GM12873 (cell line): Measurements from ENCODE around the gene MOB3B.

Experiments used
- TF ChIP-seq, protein P1 (sequence below): IDR thresholded peaks from 2 replicates; pipeline ENCODE4 v1.5.1; 2012; ENCODE audit warnings: low read depth, mild to moderate bottlenecking, moderate library complexity, low read length, control low read depth; ENCODE audit not compliant: insufficient read depth; ENCODE audit errors: missing control alignments

MOB3B gene

DNA sequence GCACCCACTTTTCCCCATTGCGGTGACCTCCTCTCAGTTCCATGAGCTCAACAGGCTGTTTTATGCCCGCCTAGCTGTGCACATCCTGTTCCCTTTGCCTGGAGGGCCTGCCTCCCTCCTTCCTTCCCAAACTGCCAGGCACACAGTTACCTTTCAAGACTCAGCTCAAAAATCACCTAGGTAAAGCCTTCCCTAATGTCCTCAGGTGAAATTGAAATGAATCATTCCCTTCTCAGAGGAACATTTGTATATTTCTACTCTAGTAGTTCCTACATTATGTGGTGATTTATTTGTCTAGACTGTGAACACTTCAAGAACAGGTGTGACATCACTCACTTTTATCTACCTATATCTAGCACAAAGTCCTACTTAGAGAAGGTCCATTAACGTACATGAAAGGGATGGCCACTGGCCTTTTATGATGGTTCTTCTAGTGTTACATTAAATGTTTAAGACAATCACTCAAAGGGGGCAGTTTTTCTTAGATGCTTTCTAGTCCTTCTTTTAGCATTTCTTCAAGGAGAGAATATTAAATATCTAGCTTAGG lies 129.2 kb downstream of the MOB3B start:
- TF ChIP-seq, protein P1, sequence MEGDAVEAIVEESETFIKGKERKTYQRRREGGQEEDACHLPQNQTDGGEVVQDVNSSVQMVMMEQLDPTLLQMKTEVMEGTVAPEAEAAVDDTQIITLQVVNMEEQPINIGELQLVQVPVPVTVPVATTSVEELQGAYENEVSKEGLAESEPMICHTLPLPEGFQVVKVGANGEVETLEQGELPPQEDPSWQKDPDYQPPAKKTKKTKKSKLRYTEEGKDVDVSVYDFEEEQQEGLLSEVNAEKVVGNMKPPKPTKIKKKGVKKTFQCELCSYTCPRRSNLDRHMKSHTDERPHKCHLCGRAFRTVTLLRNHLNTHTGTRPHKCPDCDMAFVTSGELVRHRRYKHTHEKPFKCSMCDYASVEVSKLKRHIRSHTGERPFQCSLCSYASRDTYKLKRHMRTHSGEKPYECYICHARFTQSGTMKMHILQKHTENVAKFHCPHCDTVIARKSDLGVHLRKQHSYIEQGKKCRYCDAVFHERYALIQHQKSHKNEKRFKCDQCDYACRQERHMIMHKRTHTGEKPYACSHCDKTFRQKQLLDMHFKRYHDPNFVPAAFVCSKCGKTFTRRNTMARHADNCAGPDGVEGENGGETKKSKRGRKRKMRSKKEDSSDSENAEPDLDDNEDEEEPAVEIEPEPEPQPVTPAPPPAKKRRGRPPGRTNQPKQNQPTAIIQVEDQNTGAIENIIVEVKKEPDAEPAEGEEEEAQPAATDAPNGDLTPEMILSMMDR, result no peak

GRCh38 chr9:27398982-27399653 lies 130.5 kb downstream of the MOB3B start:
- TF ChIP-seq, protein P1, result no peak

- TF ChIP-seq, protein P1, result no peak
Measured at GRCh38 chr9:27396495-27396894, 133.1 kb downstream of the MOB3B start.

- TF ChIP-seq, protein P1, result no peak
Measured at GRCh38 chr9:27395484-27395921, 134.1 kb downstream of the MOB3B start.

DNA sequence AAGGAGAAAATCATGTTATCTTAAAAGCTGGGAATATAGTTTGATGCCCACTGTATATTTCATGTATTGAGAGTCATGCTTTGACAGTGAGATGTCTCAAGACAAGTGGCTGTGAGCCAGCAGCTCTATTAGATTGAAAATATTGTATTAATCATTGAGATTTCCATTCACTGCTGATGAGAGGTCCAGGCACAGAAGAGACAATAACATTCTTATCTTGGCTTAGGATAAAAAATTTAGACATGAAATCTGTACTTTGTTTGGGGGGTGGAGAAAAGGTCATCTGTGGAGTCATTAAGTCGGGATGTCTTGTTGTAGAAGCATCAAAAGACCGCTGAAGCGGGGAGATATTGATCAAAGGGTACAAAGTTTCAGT lies 134.8 kb downstream of the MOB3B start:
- TF ChIP-seq, protein P1, result no peak

- TF ChIP-seq, protein P1, result no peak
Measured at GRCh38 chr9:27394154-27394825, 135.3 kb downstream of the MOB3B start.

GRCh38 chr9:27393054-27393846 lies 136.4 kb downstream of the MOB3B start:
- TF ChIP-seq, protein P1, result no peak
